CD14-positive monocyte (primary cell): Measurements from ENCODE around the gene KHK. TPM values are rescaled to one million over a fixed set of nuclear protein-coding genes. Genes with fewer than 3 reads are reported as not detected.

Experiments
- DNase-seq, 3 donors: peaks; one replicate each; pipeline ENCODE4 v3.0.0-alpha.2; 2011 to 2022
- H2AFZ ChIP-seq: 2 replicates; pipeline ENCODE4 v1.6.0; 2012; ENCODE audit warnings: mild to moderate bottlenecking, low read depth, low read length, inconsistent platforms; ENCODE audit not compliant: insufficient read depth, poor library complexity, severe bottlenecking
- H3K27ac ChIP-seq, 2 donors: 1 replicate in 1 of 2; 2 replicates in 1 of 2; pipeline ENCODE4 v1.5.1; 2012 to 2013; ENCODE audit warnings: low read length in 2 of 2, control low read depth in 1 of 2, inconsistent platforms in 1 of 2, low read depth in 1 of 2, mild to moderate bottlenecking in 1 of 2
- H3K27me3 ChIP-seq, 2 donors: one replicate each; pipeline versions ENCODE4 v1.6.0 to v1.6.1; 2011 to 2013; ENCODE audit warnings: low read length in 2 of 2; ENCODE audit not compliant: control insufficient read depth in 2 of 2, insufficient read depth in 2 of 2
- H3K36me3 ChIP-seq, 2 donors: replicated peaks in 1 of 2; 1 replicate in 1 of 2; 2 replicates in 1 of 2; pipeline versions ENCODE4 v1.5.1 to v1.6.1; 2012 to 2013; ENCODE audit warnings: low read length in 2 of 2, control low read depth in 1 of 2, inconsistent platforms in 1 of 2, mild to moderate bottlenecking in 1 of 2; ENCODE audit not compliant: insufficient read depth in 2 of 2, control insufficient read depth in 1 of 2
- H3K4me1 ChIP-seq, 2 donors: 1 replicate in 1 of 2; 2 replicates in 1 of 2; pipeline versions ENCODE4 v1.5.1 to v1.6.1; 2012 to 2013; ENCODE audit warnings: low read length in 2 of 2, control low read depth in 1 of 2, inconsistent platforms in 1 of 2, mild to moderate bottlenecking in 1 of 2, moderate library complexity in 1 of 2; ENCODE audit not compliant: insufficient read depth in 2 of 2, control insufficient read depth in 1 of 2
- H3K4me2 ChIP-seq: replicated peaks from 2 replicates; pipeline ENCODE3; 2012; ENCODE audit warnings: low read length, moderate library complexity, mild to moderate bottlenecking; ENCODE audit not compliant: poor library complexity, severe bottlenecking; ENCODE audit errors: extremely low read depth
- H3K4me3 ChIP-seq, 3 experiments: fragments of 200-600 bp in 1 of 3; sonication (generic) in 1 of 3; replicated peaks in 1 of 3; 1 replicate in 2 of 3; 2 replicates in 1 of 3; pipeline ENCODE4 v1.5.1; 2011 to 2013; ENCODE audit warnings: low read length in 3 of 3, mild to moderate bottlenecking in 3 of 3, control low read depth in 2 of 3, low read depth in 2 of 3, inconsistent platforms in 1 of 3, moderate library complexity in 1 of 3
- H3K79me2 ChIP-seq: 2 replicates; pipeline ENCODE4 v1.6.0; 2012; ENCODE audit warnings: mild to moderate bottlenecking, control low read depth, inconsistent platforms, low read length, moderate library complexity; ENCODE audit not compliant: insufficient read depth
- H3K9ac ChIP-seq: 2 replicates; pipeline ENCODE4 v1.6.0; 2017; ENCODE audit warnings: low read length, mild to moderate bottlenecking; ENCODE audit not compliant: insufficient read depth, poor library complexity, severe bottlenecking
- H3K9me3 ChIP-seq, 2 donors: replicated peaks in 1 of 2; 1 replicate in 1 of 2; 2 replicates in 1 of 2; pipeline versions ENCODE4 v1.5.1 to v1.6.1; 2012 to 2013; ENCODE audit warnings: low read length in 2 of 2, control low read depth in 1 of 2; ENCODE audit not compliant: control insufficient read depth in 1 of 2, insufficient read depth in 1 of 2
- H4K20me1 ChIP-seq: 2 replicates; pipeline ENCODE4 v1.6.0; 2012; ENCODE audit warnings: mild to moderate bottlenecking, low read length, control low read depth, moderate library complexity; ENCODE audit not compliant: insufficient read depth
- H3K27ac Mint-ChIP-seq, 7 donors: one replicate each; pipeline ENCODE4 v1.8.0; 2020; ENCODE audit warnings: mild to moderate bottlenecking in 7 of 7, mixed read lengths in 7 of 7, moderate library complexity in 6 of 7, inconsistent platforms in 2 of 7
- H3K27me3 Mint-ChIP-seq, 3 donors: one replicate each; pipeline ENCODE4 v1.8.0; 2021 to 2022; ENCODE audit warnings: low read depth in 3 of 3, mild to moderate bottlenecking in 3 of 3, mixed read lengths in 3 of 3, moderate library complexity in 3 of 3, inconsistent platforms in 1 of 3
- H3K36me3 Mint-ChIP-seq, 2 donors: one replicate each; pipeline ENCODE4 v1.8.0; 2020; ENCODE audit warnings: mixed read lengths in 2 of 2, inconsistent platforms in 1 of 2, mild to moderate bottlenecking in 1 of 2
- H3K4me1 Mint-ChIP-seq: one replicate; pipeline ENCODE4 v1.8.0; 2020; ENCODE audit warnings: mild to moderate bottlenecking, mixed read lengths
- H3K4me3 Mint-ChIP-seq, 2 donors: one replicate each; pipeline ENCODE4 v1.8.0; 2020; ENCODE audit warnings: mild to moderate bottlenecking in 2 of 2, mixed read lengths in 2 of 2, moderate library complexity in 1 of 2
- H3K9me3 Mint-ChIP-seq, 7 donors: one replicate each; pipeline ENCODE4 v1.8.0; 2020 to 2022; ENCODE audit warnings: mixed read lengths in 7 of 7, mild to moderate bottlenecking in 6 of 7, moderate library complexity in 6 of 7, inconsistent platforms in 2 of 7
- CTCF ChIP-seq: fragments of 200-600 bp; IDR thresholded peaks from one replicate; pipeline ENCODE4 v1.8.0; 2022; ENCODE audit warnings: antibody characterized with exemption, mild to moderate bottlenecking
- WGBS: methylation state at CpG from one replicate; pipeline ENCODE4 v1.1.5; 2013; ENCODE audit warnings: missing lambda C conversion rate; ENCODE audit not compliant: insufficient coverage; 5-methylcytosine and 5-hydroxymethylcytosine counted together
- intact Hi-C, 2 donors: fragments of 100-400 bp; cut with micrococcal nuclease; formaldehyde crosslinking; loops; one replicate each; pipeline versions ENCODE4 v1.15.0 to v1.15.1; 2023
- polyA plus RNA-seq, 3 donors: library from polyadenylated mRNA; depleted of rRNA in 1 of 3; unstranded in 2 of 3; stranded (reverse) in 1 of 3; fragments of 300-500 nt in 2 of 3; fragments of >200 nt in 1 of 3; fragmentation: Illumina TruSeq in 2 of 3; gene quantifications; 1 replicate in 2 of 3; 2 replicates in 1 of 3; pipeline ENCODE4 v1.2.3, GENCODE V29; 2012 to 2021

The KHK gene
- polyA plus RNA-seq, 3 donors, result 3.4 to 7.3 (median 6.6) TPM

GRCh38 chr2:27137322-27137935 is 50.9 kb downstream of the KHK start:
- intact Hi-C loops, result no loop called here

GRCh38 chr2:27138111-27138510 is 51.5 kb downstream of the KHK start:
- peaks cover 0 to under 1% (median 0%) of the 10 kb centered on the region in 7 donors for H3K9me3 Mint-ChIP-seq
- no peak overlapping the region for H3K4me3 Mint-ChIP-seq
- H3K79me2 ChIP-seq, result peaks cover 13% of the 10 kb centered on the region
- no peak overlapping the region for H3K9ac ChIP-seq
- H2AFZ ChIP-seq, result no peak overlapping the region
- H3K27me3 Mint-ChIP-seq, result peaks cover 7 to 10% (median 9%) of the 10 kb centered on the region in 3 donors
- no peaks in the 10 kb centered on the region for H3K27me3 ChIP-seq
- H3K27ac Mint-ChIP-seq, result no peak overlapping the region
- no peak overlapping the region for H3K4me2 ChIP-seq
- H3K36me3 Mint-ChIP-seq, result peaks cover 2 to 3% of the 10 kb centered on the region in 2 donors
- peaks cover 7% of the 10 kb centered on the region for H4K20me1 ChIP-seq
- intact Hi-C loops, result no loop called here
- WGBS, result 77% methylated on average over 5 of the region's 7 CpGs
- no peak for TF ChIP-seq CTCF
- H3K9me3 ChIP-seq, result no peaks in the 10 kb centered on the region
- H3K36me3 ChIP-seq, result no peaks in the 10 kb centered on the region
- no peak for DNase-seq
- H3K4me1 Mint-ChIP-seq, result peaks cover 11% of the 10 kb centered on the region
- no peak overlapping the region for H3K27ac ChIP-seq
- peaks cover 14 to 17% of the 10 kb centered on the region in 2 donors for H3K4me1 ChIP-seq
- H3K4me3 ChIP-seq, result no peak overlapping the region

More at GRCh38 chr2:27137322-27137935, 50.9 kb downstream of the KHK start:
- Mint-ChIP-seq H3K4me3 (no peak overlapping the region), H3K36me3 (peaks cover 9 to 10% of the 10 kb centered on the region in 2 donors), H3K27ac (peak overlapping the region in 1 of 7 donors; percentile 33), H3K4me1 (peaks cover 18% of the 10 kb centered on the region), H3K27me3 (peaks cover 5 to 10% (median 9%) of the 10 kb centered on the region in 3 donors), H3K9me3 (no peaks in the 10 kb centered on the region)
- no peak overlapping the region for H3K4me2 ChIP-seq
- H3K27me3 ChIP-seq, result no peaks in the 10 kb centered on the region
- WGBS, result 97% methylated on average over 17 of the region's 21 CpGs
- TF ChIP-seq CTCF, result no peak
- H3K9ac ChIP-seq, result no peak overlapping the region
- peaks cover 18% of the 10 kb centered on the region for H3K79me2 ChIP-seq
- peaks cover 13% of the 10 kb centered on the region for H4K20me1 ChIP-seq
- H3K36me3 ChIP-seq, result peaks cover 5% of the 10 kb centered on the region in 2 donors
- H3K4me3 ChIP-seq, result no peak overlapping the region
- no peaks in the 10 kb centered on the region for H3K9me3 ChIP-seq
- no peak for DNase-seq
- peaks cover 19% of the 10 kb centered on the region in 2 donors for H3K4me1 ChIP-seq
- H3K27ac ChIP-seq, result no peak overlapping the region
- no peak overlapping the region for H2AFZ ChIP-seq
